Activated CD8-positive, alpha-beta T cell treated with anti-CD3 and anti-CD28 coated beads for 36 hours (primary cell): Measurements from ENCODE around the gene B4GALT4. TPM values are rescaled to one million over a fixed set of nuclear protein-coding genes. Genes with fewer than 3 reads are reported as not detected.

ENCODE experiments used
- ATAC-seq: fragments of 200-7000 bp; cut with Tn5 transposase; one replicate; pipeline ENCODE4 v1.10.0; 2021; ENCODE audit warnings: mild to moderate bottlenecking, moderate library complexity
- CTCF ChIA-PET: fragments of 350-600 bp; sonication (Branson Sonifier 250); formaldehyde crosslinking; loops from one replicate; lab custom pipeline; 2021; ENCODE audit warnings: antibody characterized with exemption; lab: Charles Lee
- POLR2A ChIA-PET: fragments of 350-600 bp; sonication (Branson Sonifier 250); formaldehyde crosslinking; loops from one replicate; lab custom pipeline; 2021; ENCODE audit warnings: antibody characterized with exemption; lab: Charles Lee
- DNase-seq: peaks from one replicate; pipeline ENCODE4 v3.0.0-alpha.2; 2020
- H3K27ac Mint-ChIP-seq: one replicate; pipeline ENCODE4 v1.8.0; 2021; ENCODE audit warnings: mild to moderate bottlenecking, mixed read lengths
- H3K27me3 Mint-ChIP-seq: one replicate; pipeline ENCODE4 v1.8.0; 2021; ENCODE audit warnings: mixed read lengths
- H3K36me3 Mint-ChIP-seq: one replicate; pipeline ENCODE4 v1.8.0; 2021; ENCODE audit warnings: low read depth, mixed read lengths
- H3K4me1 Mint-ChIP-seq: one replicate; pipeline ENCODE4 v1.8.0; 2021; ENCODE audit warnings: low read depth, mixed read lengths
- H3K4me3 Mint-ChIP-seq: one replicate; pipeline ENCODE4 v1.8.0; 2021; ENCODE audit warnings: mild to moderate bottlenecking, moderate library complexity, mixed read lengths
- H3K9me3 Mint-ChIP-seq: one replicate; pipeline ENCODE4 v1.8.0; 2021; ENCODE audit warnings: mixed read lengths
- intact Hi-C: fragments of 100-400 bp; cut with micrococcal nuclease; formaldehyde crosslinking; loops from one replicate; pipeline ENCODE4 v1.10.0; 2022
- total RNA-seq, 2 experiments: library from RNA; stranded (reverse); gene quantifications; one replicate each; pipeline ENCODE4 v1.2.3, GENCODE V29; 2021
- TF ChIP-seq, protein P1 (sequence below): fragments of 200-600 bp; IDR thresholded peaks from one replicate; pipeline ENCODE4 v1.8.0; 2022; ENCODE audit warnings: antibody characterized with exemption, mild to moderate bottlenecking

Gene B4GALT4
- total RNA-seq, 2 experiments from 2014 or later, result 13.3 to 15.2 TPM

DNA sequence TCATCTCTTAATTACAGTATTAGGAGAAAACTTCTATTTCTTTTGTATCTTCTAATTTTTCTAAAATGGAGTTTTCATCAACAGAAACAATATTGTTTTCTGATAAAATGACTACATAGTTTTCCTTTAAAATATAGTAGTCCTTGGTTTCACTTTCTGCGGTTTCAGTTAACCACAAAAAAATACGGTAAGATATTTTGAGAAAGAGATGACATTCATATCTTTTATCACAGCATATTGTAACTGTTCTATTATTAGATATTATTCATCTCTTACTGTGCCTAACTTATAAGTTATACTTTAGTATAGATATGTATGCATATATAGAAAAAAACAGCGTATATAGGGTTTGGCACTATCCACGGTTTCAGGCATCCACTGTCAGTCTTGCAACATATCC is 2.3 kb downstream of the B4GALT4 start:
- intact Hi-C loops, result no loop called here
- ATAC-seq (no peak), DNase-seq (no peak)
- H3K27ac Mint-ChIP-seq, result peak overlapping the region; percentile 84
- no peaks in the 10 kb centered on the region for H3K9me3 Mint-ChIP-seq
- TF ChIP-seq, protein P1, sequence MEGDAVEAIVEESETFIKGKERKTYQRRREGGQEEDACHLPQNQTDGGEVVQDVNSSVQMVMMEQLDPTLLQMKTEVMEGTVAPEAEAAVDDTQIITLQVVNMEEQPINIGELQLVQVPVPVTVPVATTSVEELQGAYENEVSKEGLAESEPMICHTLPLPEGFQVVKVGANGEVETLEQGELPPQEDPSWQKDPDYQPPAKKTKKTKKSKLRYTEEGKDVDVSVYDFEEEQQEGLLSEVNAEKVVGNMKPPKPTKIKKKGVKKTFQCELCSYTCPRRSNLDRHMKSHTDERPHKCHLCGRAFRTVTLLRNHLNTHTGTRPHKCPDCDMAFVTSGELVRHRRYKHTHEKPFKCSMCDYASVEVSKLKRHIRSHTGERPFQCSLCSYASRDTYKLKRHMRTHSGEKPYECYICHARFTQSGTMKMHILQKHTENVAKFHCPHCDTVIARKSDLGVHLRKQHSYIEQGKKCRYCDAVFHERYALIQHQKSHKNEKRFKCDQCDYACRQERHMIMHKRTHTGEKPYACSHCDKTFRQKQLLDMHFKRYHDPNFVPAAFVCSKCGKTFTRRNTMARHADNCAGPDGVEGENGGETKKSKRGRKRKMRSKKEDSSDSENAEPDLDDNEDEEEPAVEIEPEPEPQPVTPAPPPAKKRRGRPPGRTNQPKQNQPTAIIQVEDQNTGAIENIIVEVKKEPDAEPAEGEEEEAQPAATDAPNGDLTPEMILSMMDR, result no peak
- H3K27me3 Mint-ChIP-seq, result no peaks in the 10 kb centered on the region
- ChIA-PET CTCF (no interaction called here), POLR2A (no interaction called here)
- H3K4me1 Mint-ChIP-seq, result peaks cover 50% of the 10 kb centered on the region
- peak overlapping the region; percentile 83 for H3K4me3 Mint-ChIP-seq
- H3K36me3 Mint-ChIP-seq, result peaks cover 26% of the 10 kb centered on the region

DNA sequence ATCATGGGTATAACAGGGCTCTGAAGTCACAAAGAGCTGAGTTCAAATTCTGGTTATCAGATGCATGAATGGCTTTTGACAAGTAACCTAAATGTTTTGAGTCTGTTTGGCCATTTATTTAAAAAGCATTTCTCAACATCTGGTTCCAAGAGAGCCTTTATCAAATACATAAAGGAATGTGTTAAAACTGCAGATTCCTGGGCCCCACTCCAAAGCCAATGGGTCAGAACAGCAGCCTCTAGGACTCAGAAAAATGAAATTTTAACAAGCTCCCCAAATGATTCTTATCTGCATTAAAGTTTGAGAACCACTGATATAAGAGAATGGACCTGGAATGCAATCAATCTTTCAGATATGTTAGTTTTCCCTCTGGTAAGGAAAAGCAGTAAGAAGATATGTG is 3.4 kb downstream of the B4GALT4 start:
- ChIA-PET CTCF (interaction anchor here (0.6 to 1.8 kb wide), 4 partner anchors 10 to 353 kb away, joined by 3 to 12 read pairs (median 4); no protein-coding TSS in a partner anchor), POLR2A (interaction anchor here (0.6 kb wide), 1 partner anchor 356 kb away, joined by 3 read pairs; no protein-coding TSS in a partner anchor)
- no peak overlapping the region for H3K27ac Mint-ChIP-seq
- peaks cover 52% of the 10 kb centered on the region for H3K4me1 Mint-ChIP-seq
- H3K4me3 Mint-ChIP-seq, result no peak overlapping the region
- no peak for DNase-seq
- intact Hi-C loops, result no loop called here
- H3K9me3 Mint-ChIP-seq, result no peaks in the 10 kb centered on the region
- ATAC-seq, result no peak
- H3K36me3 Mint-ChIP-seq, result peaks cover 30% of the 10 kb centered on the region
- no peaks in the 10 kb centered on the region for H3K27me3 Mint-ChIP-seq
- TF ChIP-seq, protein P1, result no peak

DNA sequence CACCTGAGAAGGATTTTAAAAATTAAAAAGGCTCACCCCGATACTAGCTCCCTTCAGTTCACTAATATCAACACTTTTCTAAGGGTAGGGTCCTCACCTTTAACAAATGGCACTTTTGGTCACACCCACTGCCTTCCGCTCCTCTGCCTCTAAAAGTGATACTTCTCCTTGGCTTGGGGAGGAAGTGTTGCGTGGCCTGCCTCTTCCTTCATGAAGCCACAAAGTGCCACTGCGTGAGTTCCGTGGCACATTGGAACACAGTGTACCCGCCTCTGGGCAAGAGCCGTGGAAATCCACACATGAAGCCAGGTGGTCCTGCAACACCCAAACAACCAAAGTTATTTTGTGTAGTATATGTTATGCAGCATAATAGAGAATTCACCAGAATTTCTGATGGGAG is 3.9 kb downstream of the B4GALT4 start:
- no peaks in the 10 kb centered on the region for H3K27me3 Mint-ChIP-seq
- H3K27ac Mint-ChIP-seq, result peak overlapping the region; percentile 82
- ATAC-seq, result no peak
- H3K9me3 Mint-ChIP-seq, result no peaks in the 10 kb centered on the region
- TF ChIP-seq, protein P1, result no peak
- ChIA-PET CTCF (interaction anchor here (1.4 to 1.8 kb wide), 3 partner anchors 10 to 353 kb away, joined by 3 to 12 read pairs (median 5); no protein-coding TSS in a partner anchor), POLR2A (interaction anchor here (0.7 to 0.8 kb wide), 2 partner anchors 10 to 675 kb away, joined by 3 to 5 read pairs; no protein-coding TSS in a partner anchor)
- DNase-seq, result peak; percentile 33
- H3K4me1 Mint-ChIP-seq, result peaks cover 56% of the 10 kb centered on the region
- H3K4me3 Mint-ChIP-seq, result peak overlapping the region; percentile 10
- intact Hi-C loops, result no loop called here
- H3K36me3 Mint-ChIP-seq, result peaks cover 34% of the 10 kb centered on the region

DNA sequence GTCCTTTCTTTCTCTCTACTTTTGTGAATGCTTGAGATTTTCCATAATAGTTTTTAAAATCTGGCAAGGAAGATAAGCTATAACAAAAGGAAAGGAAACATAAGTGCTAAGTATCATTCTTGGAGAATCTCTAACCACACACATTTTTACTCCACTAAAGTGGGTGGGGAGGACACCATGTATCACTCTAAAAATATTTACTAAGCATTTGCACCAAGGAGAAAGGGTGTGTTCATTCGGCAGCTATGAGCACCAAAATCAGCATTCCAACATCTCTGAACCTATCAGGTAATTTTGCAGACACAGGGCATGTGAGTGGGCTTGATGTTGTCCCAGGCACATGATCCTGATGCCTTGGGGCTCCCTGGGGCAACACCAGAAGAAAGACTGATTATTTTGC is 5.5 kb downstream of the B4GALT4 start:
- Mint-ChIP-seq H3K4me3 (no peak overlapping the region), H3K4me1 (peaks cover 56% of the 10 kb centered on the region), H3K27ac (peak overlapping the region; percentile 59), H3K9me3 (no peaks in the 10 kb centered on the region), H3K36me3 (peaks cover 42% of the 10 kb centered on the region), H3K27me3 (no peaks in the 10 kb centered on the region)
- CTCF ChIA-PET, result no interaction called here
- DNase-seq, result no peak
- POLR2A ChIA-PET, result no interaction called here
- no peak for ATAC-seq
- TF ChIP-seq, protein P1, result no peak
- intact Hi-C loops, result no loop called here

DNA sequence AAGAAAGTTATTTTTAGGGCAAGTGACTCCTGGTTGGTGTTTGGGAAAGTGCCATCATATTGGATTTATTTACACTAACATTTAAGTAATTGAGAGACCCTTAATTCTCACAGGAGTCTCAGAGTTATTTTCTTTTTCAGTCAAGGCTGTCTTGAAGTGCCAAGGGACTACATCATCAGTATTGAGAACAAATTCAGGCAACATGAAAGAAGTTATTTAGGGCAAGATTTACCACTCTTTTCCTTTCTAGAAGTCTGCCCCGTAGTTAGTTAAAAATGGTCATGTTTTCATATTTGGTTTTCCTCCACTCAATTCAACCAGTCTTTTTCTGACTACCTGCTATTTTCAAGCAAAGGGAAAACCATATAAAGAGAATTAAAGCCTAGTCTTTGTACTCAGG is 6.1 kb downstream of the B4GALT4 start:
- Mint-ChIP-seq H3K9me3 (no peaks in the 10 kb centered on the region), H3K4me3 (no peak overlapping the region), H3K27ac (peak overlapping the region; percentile 59), H3K36me3 (peaks cover 48% of the 10 kb centered on the region), H3K4me1 (peaks cover 51% of the 10 kb centered on the region), H3K27me3 (no peaks in the 10 kb centered on the region)
- DNase-seq, result no peak
- ChIA-PET CTCF (no interaction called here), POLR2A (interaction anchor here (1.3 kb wide), 1 partner anchor 15 kb away, joined by 4 read pairs; no protein-coding TSS in a partner anchor)
- ATAC-seq, result no peak
- TF ChIP-seq, protein P1, result no peak
- intact Hi-C loops, result no loop called here
